ENCODE data around the gene DNAJB6. TPM values are rescaled to one million over a fixed set of nuclear protein-coding genes. Genes with fewer than 3 reads are reported as not detected.

Gene DNAJB6
- total and polyA plus RNA-seq, 2 donors (not counting 3 experiments of a cell fraction or from before 2014, with no cell fraction given) = 69.6 to 135 TPM

- H3K79me2 ChIP-seq (ENCODE audit: control insufficient read depth, insufficient read depth, low read length) = no peaks in the 10 kb centered on the region
- no peaks in the 10 kb centered on the region for H4K20me1 ChIP-seq (replicated peaks; ENCODE audit: control insufficient read depth, extremely low read depth, insufficient read depth, low read length)
- CTCF ChIA-PET = interaction anchor here (1.5 kb wide), 1 partner anchor 16 kb away, joined by 3 read pairs; no protein-coding TSS in a partner anchor
- intact Hi-C loops (cut with micrococcal nuclease) = no loop called here
- H2AFZ ChIP-seq (ENCODE audit: low read depth, low read length) = no peak overlapping the region
- H3K4me1 ChIP-seq (ENCODE audit: control insufficient read depth, extremely low read depth, insufficient read depth, low read length) = no peaks in the 10 kb centered on the region
- no TSS peak for BruUV-seq (replicated peaks)
- no peak overlapping the region for H3K9ac ChIP-seq (replicated peaks; ENCODE audit: extremely low read depth, insufficient read depth, low read length)
- dilution Hi-C loops (cut with MboI; ENCODE audit: extremely low pct_ligation_motif_present, low sequenced_read_pairs) = no loop called here
- FAIRE-seq (no peak), DNase-seq (ENCODE audit: low read depth, low spot score) (no peak)
- H3K4me3 ChIP-seq (replicated peaks in 1 of 3; ENCODE audit: insufficient read depth in 1 of 3, low read depth in 1 of 3, low read length in 3 of 3) = no peak overlapping the region
- TF ChIP-seq, protein P1, sequence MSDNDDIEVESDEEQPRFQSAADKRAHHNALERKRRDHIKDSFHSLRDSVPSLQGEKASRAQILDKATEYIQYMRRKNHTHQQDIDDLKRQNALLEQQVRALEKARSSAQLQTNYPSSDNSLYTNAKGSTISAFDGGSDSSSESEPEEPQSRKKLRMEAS (IDR thresholded peaks at IDR 0.05; ENCODE audit: insufficient read depth, insufficient read length) = no peak
- no peak for TF ChIP-seq GATA2 (IDR thresholded peaks at IDR 0.05; ENCODE audit: insufficient read depth, insufficient read length, low read depth, low read length)
- no peak for TF ChIP-seq FOS (IDR thresholded peaks at IDR 0.05; ENCODE audit: borderline replicate concordance, insufficient read depth, low read length)
- TF ChIP-seq MYC (IDR thresholded peaks at IDR 0.05; ENCODE audit: low read depth, low read length) = no peak
- TF ChIP-seq, protein P2, sequence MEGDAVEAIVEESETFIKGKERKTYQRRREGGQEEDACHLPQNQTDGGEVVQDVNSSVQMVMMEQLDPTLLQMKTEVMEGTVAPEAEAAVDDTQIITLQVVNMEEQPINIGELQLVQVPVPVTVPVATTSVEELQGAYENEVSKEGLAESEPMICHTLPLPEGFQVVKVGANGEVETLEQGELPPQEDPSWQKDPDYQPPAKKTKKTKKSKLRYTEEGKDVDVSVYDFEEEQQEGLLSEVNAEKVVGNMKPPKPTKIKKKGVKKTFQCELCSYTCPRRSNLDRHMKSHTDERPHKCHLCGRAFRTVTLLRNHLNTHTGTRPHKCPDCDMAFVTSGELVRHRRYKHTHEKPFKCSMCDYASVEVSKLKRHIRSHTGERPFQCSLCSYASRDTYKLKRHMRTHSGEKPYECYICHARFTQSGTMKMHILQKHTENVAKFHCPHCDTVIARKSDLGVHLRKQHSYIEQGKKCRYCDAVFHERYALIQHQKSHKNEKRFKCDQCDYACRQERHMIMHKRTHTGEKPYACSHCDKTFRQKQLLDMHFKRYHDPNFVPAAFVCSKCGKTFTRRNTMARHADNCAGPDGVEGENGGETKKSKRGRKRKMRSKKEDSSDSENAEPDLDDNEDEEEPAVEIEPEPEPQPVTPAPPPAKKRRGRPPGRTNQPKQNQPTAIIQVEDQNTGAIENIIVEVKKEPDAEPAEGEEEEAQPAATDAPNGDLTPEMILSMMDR (IDR thresholded peaks at IDR 0.05; ENCODE audit: extremely low read depth in 1 of 2, insufficient read depth in 1 of 2, low read depth in 1 of 2, low read length in 2 of 2) = no peak
- H3K4me2 ChIP-seq (ENCODE audit: insufficient read depth, low read length) = no peak overlapping the region
- peaks cover 8 to 27% of the 10 kb centered on the region in 2 experiments for H3K36me3 ChIP-seq (ENCODE audit: control insufficient read depth in 2 of 2, extremely low read depth in 1 of 2, insufficient read depth in 2 of 2, low read length in 2 of 2)
- H3K27ac ChIP-seq (ENCODE audit: insufficient read depth, low read depth, low read length) = no peak overlapping the region
- POLR2A ChIA-PET = no interaction called here
- no peaks in the 10 kb centered on the region for H3K27me3 ChIP-seq (ENCODE audit: control insufficient read depth in 2 of 2, insufficient read depth in 2 of 2, low read length in 2 of 2)
- H3K9me3 ChIP-seq (replicated peaks; ENCODE audit: control insufficient read depth, insufficient read depth, low read length) = no peaks in the 10 kb centered on the region
- H3K9me1 ChIP-seq (replicated peaks; ENCODE audit: control insufficient read depth, extremely low read depth, insufficient read depth, low read length) = no peaks in the 10 kb centered on the region
These were observed 75.8 kb downstream of the DNAJB6 start for GRCh38 chr7:157412491-157413180.
